Brain microvascular endothelial cell (primary cell): ENCODE data around the gene BTBD16.

ENCODE experiments used
- DNase-seq: peaks from one replicate; pipeline ENCODE4 v3.0.0-alpha.2; 2020
- H3K27ac ChIP-seq: fragments of 250-450 bp; sonication (Bioruptor Pico); 2 replicates; pipeline ENCODE4 v1.5.1; 2020; ENCODE audit warnings: mild to moderate bottlenecking, moderate library complexity
- H3K27me3 ChIP-seq: fragments of 250-450 bp; sonication (Bioruptor Pico); replicated peaks from 2 replicates; pipeline ENCODE4 v1.5.1; 2020; ENCODE audit warnings: mild to moderate bottlenecking
- H3K36me3 ChIP-seq: fragments of 250-450 bp; sonication (Bioruptor Pico); replicated peaks from 2 replicates; pipeline ENCODE4 v1.5.1; 2020; ENCODE audit warnings: mild to moderate bottlenecking
- H3K4me3 ChIP-seq: 2 replicates; pipeline ENCODE4 v1.5.1; 2011; ENCODE audit warnings: low read depth, mild to moderate bottlenecking, control low read depth, low read length, moderate library complexity
- in situ Hi-C: cut with HindIII; loops from 2 replicates; pipeline ENCODE4 v1.10.0; 2017; ENCODE audit warnings: low sequenced_read_pairs, low pct_ligation_motif_present
- TF ChIP-seq, protein P1 (sequence below): IDR thresholded peaks from 2 replicates; pipeline ENCODE4 v1.5.1; 2011; ENCODE audit warnings: low read depth, mild to moderate bottlenecking, moderate library complexity, low read length, control low read depth, inconsistent platforms; ENCODE audit errors: missing control alignments

The BTBD16 gene

DNA sequence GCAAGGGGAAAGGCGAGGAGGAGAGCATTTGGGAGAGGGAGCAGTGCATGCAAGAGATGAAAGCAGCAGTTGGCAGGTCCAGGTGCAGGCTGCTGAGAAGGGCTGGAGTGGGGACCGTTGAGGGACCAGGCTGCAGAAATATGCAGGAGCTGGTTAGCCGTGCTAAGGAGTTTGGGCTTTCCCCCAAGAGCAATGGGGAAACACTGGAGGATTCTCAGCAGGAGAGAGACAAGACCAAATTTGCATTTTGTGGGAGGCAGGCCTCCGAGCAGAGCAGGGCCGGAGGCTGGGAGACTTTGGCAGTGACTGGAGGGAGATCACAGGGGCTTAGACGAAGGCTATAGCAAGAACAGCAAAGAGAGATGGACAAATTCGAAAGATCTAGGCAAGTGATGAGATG lies 11.8 kb downstream of the BTBD16 start:
- in situ Hi-C loops = loop anchor here (25.0 kb wide), 1 partner anchor 154 kb away; no protein-coding TSS in a partner anchor
- Histone ChIP-seq H3K27ac (no peak overlapping the region), H3K4me3 (no peak overlapping the region), H3K36me3 (no peaks in the 10 kb centered on the region), H3K27me3 (no peaks in the 10 kb centered on the region)
- TF ChIP-seq, protein P1, sequence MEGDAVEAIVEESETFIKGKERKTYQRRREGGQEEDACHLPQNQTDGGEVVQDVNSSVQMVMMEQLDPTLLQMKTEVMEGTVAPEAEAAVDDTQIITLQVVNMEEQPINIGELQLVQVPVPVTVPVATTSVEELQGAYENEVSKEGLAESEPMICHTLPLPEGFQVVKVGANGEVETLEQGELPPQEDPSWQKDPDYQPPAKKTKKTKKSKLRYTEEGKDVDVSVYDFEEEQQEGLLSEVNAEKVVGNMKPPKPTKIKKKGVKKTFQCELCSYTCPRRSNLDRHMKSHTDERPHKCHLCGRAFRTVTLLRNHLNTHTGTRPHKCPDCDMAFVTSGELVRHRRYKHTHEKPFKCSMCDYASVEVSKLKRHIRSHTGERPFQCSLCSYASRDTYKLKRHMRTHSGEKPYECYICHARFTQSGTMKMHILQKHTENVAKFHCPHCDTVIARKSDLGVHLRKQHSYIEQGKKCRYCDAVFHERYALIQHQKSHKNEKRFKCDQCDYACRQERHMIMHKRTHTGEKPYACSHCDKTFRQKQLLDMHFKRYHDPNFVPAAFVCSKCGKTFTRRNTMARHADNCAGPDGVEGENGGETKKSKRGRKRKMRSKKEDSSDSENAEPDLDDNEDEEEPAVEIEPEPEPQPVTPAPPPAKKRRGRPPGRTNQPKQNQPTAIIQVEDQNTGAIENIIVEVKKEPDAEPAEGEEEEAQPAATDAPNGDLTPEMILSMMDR = no peak
- no peak for DNase-seq

DNA sequence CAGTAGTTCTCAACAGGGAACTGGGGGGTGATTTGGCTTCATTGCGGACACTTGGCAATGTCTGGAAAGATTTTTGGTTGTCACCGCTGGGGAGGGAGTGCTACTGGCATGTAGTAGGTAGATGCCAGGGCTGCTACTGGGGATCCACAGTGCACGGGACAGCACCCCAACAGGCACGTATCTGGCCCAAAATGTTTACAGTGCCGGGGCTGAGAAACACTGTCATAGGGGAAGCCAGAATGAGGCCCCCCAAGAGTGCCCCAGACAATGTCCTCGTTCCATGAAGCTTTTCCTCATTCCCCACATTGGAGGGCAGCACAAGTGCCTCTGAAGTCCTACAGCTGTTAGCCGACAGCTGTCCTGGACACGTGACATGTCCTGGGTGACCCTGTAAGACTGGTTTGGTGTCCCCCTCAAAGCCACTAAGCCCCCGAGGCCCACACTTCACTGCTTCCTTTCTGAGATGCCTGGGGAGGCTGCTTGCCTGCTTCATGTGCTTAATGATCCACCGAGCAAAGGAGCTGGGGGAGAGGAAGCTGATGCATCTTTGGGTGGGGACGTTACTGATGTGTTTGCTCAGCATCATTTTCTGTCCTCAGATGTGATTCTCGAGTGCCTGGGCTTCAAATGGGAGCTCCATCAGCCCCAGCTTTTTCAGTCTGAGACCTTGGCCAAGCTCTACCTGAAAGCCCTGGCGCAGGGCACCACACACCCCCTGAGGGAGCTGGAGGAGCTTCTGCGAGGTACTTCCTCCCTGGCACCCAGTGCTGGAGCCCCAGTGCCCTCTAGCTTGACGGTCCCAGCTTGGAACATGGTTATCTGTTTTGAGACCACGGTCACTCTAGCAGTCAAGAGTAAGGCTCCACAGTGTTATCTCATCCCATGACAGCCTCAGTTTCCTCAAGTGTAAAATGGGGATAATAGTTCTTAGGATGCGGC lies 14.7 kb downstream of the BTBD16 start:
- no peak overlapping the region for H3K4me3 ChIP-seq
- TF ChIP-seq, protein P1 = no peak
- in situ Hi-C loops = loop anchor here (25.0 kb wide), 1 partner anchor 152 kb away; no protein-coding TSS in a partner anchor

DNA sequence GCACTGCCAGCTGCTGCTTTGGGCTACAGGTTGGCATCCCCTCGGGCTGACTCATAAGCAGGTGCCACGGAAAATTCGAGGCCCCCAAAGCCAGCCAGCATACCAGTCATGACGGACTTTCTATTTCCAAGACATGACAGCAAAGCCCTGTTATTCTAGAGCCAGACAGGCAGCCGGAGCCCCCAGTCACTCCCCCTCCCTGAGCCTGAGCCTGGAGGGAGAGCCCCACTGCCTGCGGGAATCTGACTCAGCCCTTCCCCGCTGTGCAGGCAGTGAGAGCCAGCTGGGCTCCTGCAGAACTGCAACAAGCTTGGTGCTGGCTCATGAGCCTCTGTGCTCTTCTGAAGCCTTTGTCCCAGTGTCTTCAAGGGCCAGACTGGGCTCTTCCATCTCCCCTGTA lies 15.8 kb downstream of the BTBD16 start:
- in situ Hi-C loops = loop anchor here (25.0 kb wide), 1 partner anchor 150 kb away; no protein-coding TSS in a partner anchor
- Histone ChIP-seq H3K36me3 (no peaks in the 10 kb centered on the region), H3K27ac (peak overlapping the region; percentile 9), H3K27me3 (no peaks in the 10 kb centered on the region), H3K4me3 (no peak overlapping the region)
- TF ChIP-seq, protein P1 = peak; percentile 23
- peak; percentile 93 for DNase-seq

More for the DNA sequence above, 14.7 kb downstream of the BTBD16 start:
- H3K36me3 ChIP-seq = no peaks in the 10 kb centered on the region
- no peaks in the 10 kb centered on the region for H3K27me3 ChIP-seq
- DNase-seq = no peak
- no peak overlapping the region for H3K27ac ChIP-seq

DNA sequence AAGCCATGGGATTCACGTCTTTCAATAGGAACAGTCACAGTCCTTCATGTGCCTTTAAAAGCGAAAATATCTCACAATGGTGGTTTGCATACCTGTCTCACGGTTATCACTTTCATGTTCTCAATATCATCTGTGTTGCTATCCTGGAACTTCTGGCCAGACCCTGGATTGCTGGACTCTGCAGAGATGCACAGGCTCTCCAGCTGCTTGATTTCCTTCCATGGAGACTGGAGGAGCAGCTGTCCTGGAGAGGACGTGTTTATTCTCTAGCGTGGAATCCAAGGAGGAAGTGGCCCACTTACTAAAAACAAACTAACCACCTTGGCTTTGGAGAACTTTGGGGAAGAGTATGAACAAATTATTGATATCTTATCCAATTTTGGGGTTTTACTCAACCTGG lies 16.5 kb downstream of the BTBD16 start:
- Histone ChIP-seq H3K27me3 (no peaks in the 10 kb centered on the region), H3K36me3 (no peaks in the 10 kb centered on the region), H3K27ac (no peak overlapping the region), H3K4me3 (no peak overlapping the region)
- TF ChIP-seq, protein P1 = no peak
- in situ Hi-C loops = loop anchor here (25.0 kb wide), 1 partner anchor 150 kb away; no protein-coding TSS in a partner anchor
- DNase-seq = no peak

DNA sequence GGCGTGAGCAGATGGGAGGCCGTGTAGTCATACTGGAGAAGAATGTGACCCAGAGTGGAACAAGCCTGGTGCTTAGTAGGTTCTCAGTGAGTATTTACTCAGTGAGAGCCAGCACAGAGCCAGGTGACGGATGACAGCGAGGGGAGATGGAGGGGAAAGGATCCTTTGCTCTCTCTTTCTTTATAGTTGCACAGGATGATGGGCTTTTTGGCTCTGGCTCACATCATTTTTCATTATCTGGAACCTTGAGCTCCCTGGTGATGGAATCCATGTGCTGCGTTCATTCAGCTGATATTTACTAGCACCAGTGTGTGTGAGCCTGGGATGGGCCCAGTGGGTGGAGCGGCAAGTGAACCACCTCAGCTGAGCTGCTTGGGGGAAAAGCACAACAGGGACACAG lies 17.2 kb downstream of the BTBD16 start:
- Histone ChIP-seq H3K36me3 (no peaks in the 10 kb centered on the region), H3K27ac (no peak overlapping the region), H3K4me3 (no peak overlapping the region), H3K27me3 (no peaks in the 10 kb centered on the region)
- TF ChIP-seq, protein P1 = no peak
- DNase-seq = no peak
- in situ Hi-C loops = loop anchor here (25.0 kb wide), 1 partner anchor 149 kb away; no protein-coding TSS in a partner anchor
